NCI-H446 treated with DMSO at 0.1 percent for 48 hours (cell line): ENCODE results near the gene SLC1A3.

Experiments
- DNase-seq: peaks from one replicate; lab custom pipeline; 2025; lab: John Stamatoyannopoulos, UW

SLC1A3 gene

GRCh38 chr5:36717131-36717695 is 110.8 kb downstream of the SLC1A3 start:
- no peak for DNase-seq

DNA sequence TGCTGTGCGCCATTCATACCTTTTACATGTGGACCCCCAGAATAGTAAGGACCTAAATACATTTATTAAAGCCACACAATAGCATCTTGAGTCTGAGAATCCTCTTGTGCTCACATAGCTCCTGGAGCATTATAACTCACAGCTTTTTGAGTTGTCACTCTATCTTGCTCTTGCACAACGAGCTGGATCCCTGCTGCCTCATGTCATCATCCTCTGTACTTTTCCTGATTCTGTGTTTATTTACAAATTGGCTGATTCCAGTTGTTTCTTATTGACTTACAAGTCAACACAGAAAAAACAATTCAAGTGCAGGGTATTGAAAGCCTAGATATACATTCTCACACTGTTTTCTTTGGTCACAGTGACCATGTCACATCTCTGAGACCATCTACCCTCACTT is 112.9 kb downstream of the SLC1A3 start:
- DNase-seq = no peak

DNA sequence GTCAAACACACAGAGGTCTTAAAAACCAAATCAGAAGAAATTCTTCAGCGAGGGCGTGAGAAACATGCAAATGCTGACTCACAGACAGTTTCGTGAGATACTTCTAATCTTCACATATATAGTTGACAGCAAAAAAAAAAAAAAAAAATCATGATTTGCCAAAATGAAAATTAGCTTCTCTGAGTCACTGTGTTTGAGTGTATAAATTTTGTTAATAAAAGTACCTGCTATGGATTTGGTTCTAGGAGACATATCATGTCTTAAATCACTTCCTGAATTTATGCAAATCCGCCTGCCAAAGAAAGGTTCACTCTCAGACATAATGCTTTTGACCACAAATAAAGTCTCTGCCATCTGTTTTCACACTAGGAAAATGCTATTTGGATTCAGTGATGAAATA is 114.3 kb downstream of the SLC1A3 start:
- no peak for DNase-seq

- no peak for DNase-seq
These were observed 115.3 kb downstream of the SLC1A3 start for GRCh38 chr5:36721664-36722235.

- no peak for DNase-seq
These were observed 116.5 kb downstream of the SLC1A3 start for GRCh38 chr5:36722900-36723299.

DNA sequence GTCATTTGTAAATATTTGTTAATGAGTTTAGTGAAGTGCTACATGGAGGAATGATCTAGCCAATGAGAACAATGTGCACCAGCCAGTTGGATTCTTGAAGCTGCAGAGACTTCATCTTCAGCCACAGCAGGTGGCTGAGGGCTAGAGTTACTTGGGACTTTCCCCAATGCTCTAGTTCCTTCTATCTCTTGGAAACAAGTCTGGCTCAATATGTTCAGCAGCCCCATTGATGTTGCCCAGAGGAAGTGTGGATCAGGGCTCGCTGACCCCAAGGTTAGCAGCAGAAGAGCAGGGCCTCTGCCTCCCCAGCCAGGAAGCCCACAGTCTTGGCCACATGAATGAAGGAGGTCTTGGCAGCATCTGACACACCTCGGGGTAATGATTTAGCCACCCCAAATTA is 117.5 kb downstream of the SLC1A3 start:
- DNase-seq = no peak

DNA sequence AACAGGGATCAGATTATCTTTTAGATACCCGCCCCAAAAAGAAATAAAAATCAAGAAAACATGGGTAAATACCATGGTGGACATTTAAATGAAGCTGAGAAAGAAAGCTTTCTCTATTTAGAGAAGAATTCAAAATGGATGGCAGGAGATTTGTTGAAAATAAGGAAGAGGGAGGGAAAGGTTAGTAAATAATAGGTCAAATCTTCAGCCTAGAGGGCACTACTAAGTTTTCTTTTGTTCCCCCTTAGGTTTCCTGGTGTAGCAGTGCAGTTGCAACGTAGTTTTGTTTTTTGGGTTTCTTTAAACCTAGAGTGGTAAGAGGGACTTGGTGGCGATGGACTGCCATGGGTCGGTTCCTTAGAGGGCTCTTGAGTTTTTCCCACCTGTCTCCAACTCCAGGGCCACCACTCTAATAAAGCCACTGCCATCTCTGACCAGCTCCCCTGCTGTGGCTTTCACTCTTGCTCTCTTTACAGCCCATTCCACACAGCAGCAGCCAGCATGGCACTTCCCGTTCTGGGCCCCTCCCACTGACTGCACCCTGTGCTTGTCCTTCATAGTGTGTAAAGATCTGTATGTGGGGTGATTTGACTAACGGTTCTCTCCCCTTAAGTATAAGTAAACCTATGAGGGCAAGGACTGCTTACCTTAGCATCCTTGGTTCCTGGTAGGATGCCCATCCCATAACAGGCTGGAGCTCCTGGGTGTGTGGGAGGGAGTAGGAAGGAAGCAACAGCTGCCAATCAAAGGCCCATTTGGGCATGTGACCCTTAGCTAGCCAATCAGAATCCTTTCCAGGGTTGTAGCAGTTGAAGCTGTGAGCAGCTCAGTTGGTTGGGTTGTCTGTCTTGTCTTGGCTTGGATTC is 118.3 kb downstream of the SLC1A3 start:
- DNase-seq = peak; percentile 55

GRCh38 chr5:36726317-36726716 is 119.9 kb downstream of the SLC1A3 start:
- no peak for DNase-seq

- no peak for DNase-seq
These were observed 120.4 kb downstream of the SLC1A3 start for GRCh38 chr5:36726767-36727166.

GRCh38 chr5:36728697-36729543 is 122.5 kb downstream of the SLC1A3 start:
- DNase-seq = peak; percentile 50

DNA sequence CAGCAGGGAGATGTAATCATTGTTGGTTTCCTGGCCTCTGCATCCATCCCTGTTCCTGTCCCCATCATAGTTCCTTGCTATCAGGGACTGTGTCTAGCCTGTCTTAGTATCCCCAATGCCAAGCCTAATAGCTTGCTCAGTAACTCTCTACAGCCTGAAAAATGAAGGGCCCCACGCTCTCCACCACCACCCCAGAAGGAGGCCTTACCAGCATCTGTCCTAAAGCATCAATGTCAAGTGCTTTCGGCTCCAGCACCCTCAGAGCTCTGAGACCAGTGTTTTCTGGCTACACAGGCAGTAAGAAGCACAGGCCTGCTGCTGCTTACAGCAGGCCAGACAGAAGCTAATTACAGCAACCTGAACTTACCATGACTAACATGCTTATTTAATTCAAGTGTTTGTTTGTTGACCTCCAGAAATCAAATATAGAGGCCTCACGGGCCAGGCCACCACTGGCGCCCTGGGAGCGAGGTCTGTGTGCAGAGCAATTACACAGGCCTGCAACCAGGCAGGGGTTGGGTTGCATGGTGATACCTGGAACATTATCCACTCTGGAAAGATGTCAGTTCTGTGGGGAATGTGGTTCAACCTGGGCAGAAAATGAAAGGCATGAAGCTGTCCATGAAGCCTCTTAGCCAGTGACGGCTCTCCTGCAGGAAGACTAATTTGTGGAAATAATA is 124.3 kb downstream of the SLC1A3 start:
- DNase-seq = no peak

- no peak for DNase-seq
These were observed 126.8 kb downstream of the SLC1A3 start for GRCh38 chr5:36733183-36733582.

GRCh38 chr5:36734422-36734821 is 128.0 kb downstream of the SLC1A3 start:
- DNase-seq = no peak

- no peak for DNase-seq
These were observed 129.5 kb downstream of the SLC1A3 start for GRCh38 chr5:36735891-36736290.
